IPS-11a (cell line): ENCODE measurements around the gene OR8J1.
"Not testable (repeated sequence)": the region's sequence is repeated elsewhere in the genome, so short reads cannot be mapped to it uniquely, and the experiment has no call there.

Experiments used
- H3K4me3 ChIP-seq: one replicate; pipeline ENCODE4 v1.5.1; 2013; ENCODE audit warnings: low read depth, low read length, control low read depth

OR8J1 gene

GRCh38 chr11:56353991-56354390 lies at the start of gene OR8J1:
Gene OR8J1, plus strand, starts transcription at chr11:56354291. Its CDS starts 5,956 bp downstream, at chr11:56360247.
- H3K4me3 ChIP-seq, result no peak within 1 kb of the TSS

DNA sequence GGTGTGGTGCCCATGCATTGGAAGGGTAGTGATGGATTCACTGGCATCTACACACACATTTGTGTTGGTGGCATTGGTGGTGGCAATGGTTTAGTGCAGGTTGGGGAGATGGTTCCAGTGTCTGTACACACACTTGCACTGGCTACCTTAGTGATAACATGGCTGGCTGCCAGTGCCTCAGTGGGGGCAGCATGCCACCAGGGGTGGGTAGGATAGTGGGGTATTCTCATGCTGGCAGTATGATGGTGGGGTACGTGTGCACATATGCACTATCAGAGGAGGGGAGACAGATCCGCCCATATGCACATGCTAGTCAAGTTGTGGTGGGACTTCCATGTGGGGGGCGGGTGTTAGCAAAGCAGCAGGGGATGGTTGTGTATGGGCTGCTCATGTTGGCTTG lies 46.3 kb upstream of the OR8J1 start:
- no peak overlapping the region for H3K4me3 ChIP-seq

- no peak within 1 kb of the TSS for H3K4me3 ChIP-seq
Observed at GRCh38 chr11:56314844-56315243, 39.2 kb upstream of the OR8J1 start, which contains the start of gene OR8K3. Gene OR8K3, plus strand, starts transcription at chr11:56315144. Its CDS starts 3,163 bp downstream, at chr11:56318307.

GRCh38 chr11:56331861-56332491 lies 22.1 kb upstream of the OR8J1 start:
- H3K4me3 ChIP-seq, result no peak overlapping the region

DNA sequence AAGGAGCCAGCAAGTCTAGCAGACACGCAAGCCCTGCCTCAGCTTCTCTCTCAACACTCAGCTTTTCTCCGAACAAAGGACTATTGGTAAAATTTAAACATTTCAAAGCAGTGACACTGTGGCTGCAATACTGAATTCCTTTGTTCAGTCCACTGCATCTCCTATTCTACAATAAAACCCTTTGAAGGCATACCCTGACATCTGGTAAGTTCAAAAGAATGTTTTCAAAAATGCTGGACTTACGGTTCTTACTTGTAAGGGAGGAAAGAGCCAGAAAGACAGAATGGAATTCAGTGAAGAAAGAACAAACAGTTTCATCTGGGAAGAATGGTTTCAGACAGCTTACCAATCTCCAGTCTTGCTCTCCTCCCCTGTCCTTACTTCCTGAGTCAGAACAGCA lies 20.9 kb upstream of the OR8J1 start:
- no peak overlapping the region for H3K4me3 ChIP-seq

DNA sequence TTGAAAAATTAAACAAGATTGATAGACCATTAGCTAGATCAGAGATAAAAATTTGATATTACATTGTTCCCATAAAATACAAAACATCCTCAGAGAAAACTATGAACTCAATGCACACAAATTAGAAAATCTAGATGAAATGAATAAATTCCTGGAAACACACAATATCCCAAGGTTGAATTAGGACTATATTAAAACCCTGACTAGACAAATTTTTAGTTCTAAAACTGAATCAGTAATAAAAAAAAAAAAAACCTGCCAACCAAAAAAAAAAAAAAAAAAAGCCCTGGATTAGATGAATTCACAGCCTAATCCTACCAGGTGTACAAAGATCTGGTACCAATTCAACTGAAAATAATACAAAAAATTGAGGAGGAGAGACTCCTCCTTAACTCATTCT lies 13.8 kb upstream of the OR8J1 start:
- no peak overlapping the region for H3K4me3 ChIP-seq

DNA sequence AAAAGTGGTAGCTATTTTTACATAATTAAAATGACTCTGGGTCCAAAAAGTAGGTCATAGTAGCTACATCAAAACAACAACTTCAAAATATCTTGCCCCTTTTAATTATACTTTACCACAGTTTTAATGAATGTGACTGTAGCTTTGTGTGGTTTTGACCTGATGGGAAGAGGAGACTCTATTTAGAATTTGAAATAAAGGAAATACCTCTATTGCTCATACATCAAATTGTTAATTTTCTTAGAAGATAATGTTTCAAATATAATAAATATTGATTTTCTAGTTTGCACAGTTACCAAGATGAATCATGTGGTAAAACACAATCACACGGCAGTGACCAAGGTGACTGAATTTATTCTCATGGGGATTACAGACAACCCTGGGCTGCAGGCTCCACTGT lies 8.4 kb upstream of the OR8J1 start, which contains the start of gene OR8K1:
OR8K1 (plus strand) TSS at position 301 of the 400 bp plus-strand sequence; CDS start at position 301, 0 bp downstream.
- no peak within 1 kb of the TSS for H3K4me3 ChIP-seq

GRCh38 chr11:56375324-56375723 lies 21.2 kb downstream of the OR8J1 start, which contains the start of gene OR8U1:
Gene OR8U1, plus strand, starts transcription at chr11:56375624. Its CDS starts 0 bp downstream, at chr11:56375624.
- no peak within 1 kb of the TSS for H3K4me3 ChIP-seq

DNA sequence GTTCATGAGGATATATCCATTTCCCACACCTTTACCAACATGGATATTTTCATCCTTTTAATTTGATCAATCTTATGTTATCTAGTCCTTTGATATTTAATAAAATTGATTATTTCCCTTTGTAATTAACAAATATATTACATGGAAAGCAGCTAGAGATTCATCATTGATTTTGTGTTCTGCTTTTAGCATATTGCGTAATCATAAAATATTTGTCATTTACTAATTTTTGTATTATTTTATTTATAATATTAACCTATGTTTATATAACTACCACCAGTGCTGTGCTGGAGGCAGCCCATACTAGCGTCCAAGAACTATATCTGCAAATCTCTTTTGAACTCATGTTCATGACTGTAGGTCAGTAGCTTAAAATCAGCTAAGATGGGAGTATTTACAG lies 26.0 kb downstream of the OR8J1 start:
- H3K4me3 ChIP-seq, result no peak overlapping the region

GRCh38 chr11:56394381-56394780 lies 40.3 kb downstream of the OR8J1 start:
- no peak overlapping the region for H3K4me3 ChIP-seq

DNA sequence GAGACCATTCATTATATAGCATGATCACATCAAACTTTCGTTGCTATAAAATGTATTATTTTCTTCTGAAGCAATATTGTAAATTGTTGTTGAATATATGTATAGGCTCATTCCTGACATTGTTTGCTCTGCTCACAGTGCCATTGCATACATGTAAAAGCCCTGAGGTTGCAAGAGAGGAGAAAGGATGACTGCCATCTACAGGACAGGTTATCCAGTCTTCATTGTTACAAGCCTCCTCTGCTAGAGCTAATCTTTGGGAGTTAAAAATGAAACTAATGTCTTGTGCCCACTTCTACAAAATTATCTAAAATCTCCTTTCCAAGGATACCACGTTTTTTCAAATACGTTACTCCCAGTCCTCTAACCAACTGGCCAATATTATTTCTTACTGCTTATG lies 42.0 kb downstream of the OR8J1 start:
- no peak overlapping the region for H3K4me3 ChIP-seq

DNA sequence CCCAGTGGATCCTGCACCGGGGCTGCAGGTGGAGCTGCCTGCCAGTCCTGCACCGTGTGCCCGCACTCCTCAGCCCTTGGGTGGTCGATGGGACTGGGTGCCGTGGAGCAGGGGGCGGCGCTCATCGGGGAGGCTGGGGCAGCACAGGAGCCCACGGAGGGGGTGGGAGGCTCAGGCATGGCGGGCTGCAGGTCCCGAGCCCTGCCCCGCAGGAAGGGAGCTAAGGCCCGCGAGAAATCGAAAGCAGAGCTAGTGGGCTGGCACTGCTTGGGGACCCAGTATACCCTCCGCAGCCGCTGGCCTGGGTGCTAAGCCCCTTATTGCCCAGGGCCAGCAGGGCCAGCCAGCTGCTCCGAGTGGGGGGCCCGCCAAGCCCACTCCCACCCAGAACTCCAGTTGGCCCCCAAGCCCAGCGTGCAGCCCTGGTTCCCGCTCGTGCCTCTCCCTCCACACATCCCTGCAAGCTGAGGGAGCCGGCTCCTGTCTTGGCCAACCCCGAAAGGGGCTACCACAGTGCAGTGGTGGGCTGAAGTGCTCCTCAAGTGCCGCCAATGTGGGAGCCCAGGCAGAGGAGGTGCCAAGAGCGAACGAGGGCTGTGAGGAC lies 47.9 kb downstream of the OR8J1 start:
- H3K4me3 ChIP-seq, result not testable (repeated sequence)

DNA sequence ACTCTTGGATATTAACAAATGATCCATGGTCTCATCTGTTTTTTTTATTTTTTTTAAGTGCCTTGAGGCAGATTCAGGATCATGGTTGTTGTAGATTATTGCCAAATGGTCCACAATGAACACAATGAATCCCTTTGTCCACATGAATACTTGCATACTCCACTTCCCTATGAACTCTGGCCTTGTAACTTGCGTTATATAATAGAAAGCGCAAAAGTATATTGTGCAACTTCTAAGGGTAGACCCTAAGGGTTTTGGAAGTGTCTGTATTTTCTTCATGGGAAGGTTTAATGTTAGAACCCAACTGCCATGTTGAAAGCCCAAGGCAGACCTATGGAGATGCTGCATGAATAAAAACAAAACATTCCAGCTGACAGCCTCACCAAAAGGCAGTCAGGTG lies 50.3 kb downstream of the OR8J1 start:
- H3K4me3 ChIP-seq, result no peak overlapping the region

DNA sequence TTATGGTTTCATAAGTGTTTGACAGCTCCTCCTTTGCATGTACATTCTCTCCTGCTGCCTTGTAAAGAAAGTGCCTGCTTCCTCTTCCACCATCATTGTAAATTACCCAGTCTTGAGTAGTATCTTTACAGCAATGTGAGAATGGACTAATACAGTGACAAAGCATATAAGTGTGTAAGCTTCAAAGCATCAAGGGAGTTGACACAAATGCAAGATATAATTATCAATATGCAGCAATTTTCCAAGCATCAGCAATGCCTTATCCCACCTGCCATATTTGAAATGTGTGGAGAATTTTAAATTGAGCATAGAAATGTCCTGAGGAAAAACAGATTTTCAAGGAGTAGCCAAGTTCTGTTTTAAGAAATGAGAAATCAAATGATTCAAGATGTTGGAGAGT lies 56.7 kb downstream of the OR8J1 start:
- no peak overlapping the region for H3K4me3 ChIP-seq
